Putamen (tissue), 1 donor: ENCODE data around the gene SLC25A2.

Source experiments
- DNase-seq: peaks from one replicate; pipeline ENCODE4 v3.0.0-alpha.2; 2016; ENCODE audit warnings: low spot score

The SLC25A2 gene

GRCh38 chr5:141313711-141314110 lies 9.9 kb upstream of the SLC25A2 start:
- DNase-seq, result no peak

GRCh38 chr5:141306630-141307029 lies 2.8 kb upstream of the SLC25A2 start:
- no peak for DNase-seq

GRCh38 chr5:141298376-141298775 lies 5.5 kb downstream of the SLC25A2 start:
- DNase-seq, result no peak

GRCh38 chr5:141272906-141273305 lies 30.9 kb downstream of the SLC25A2 start:
- no peak for DNase-seq

GRCh38 chr5:141269195-141269594 lies 34.7 kb downstream of the SLC25A2 start:
- DNase-seq, result no peak

- DNase-seq, result no peak
Observed at GRCh38 chr5:141261238-141261546, 42.7 kb downstream of the SLC25A2 start.

- no peak for DNase-seq
Observed at GRCh38 chr5:141260458-141261237, 43.2 kb downstream of the SLC25A2 start.

GRCh38 chr5:141258948-141259347 lies 44.9 kb downstream of the SLC25A2 start:
- no peak for DNase-seq

GRCh38 chr5:141258464-141258863 lies 45.4 kb downstream of the SLC25A2 start:
- no peak for DNase-seq
